Upper lobe of left lung (tissue), 4 donors: ENCODE measurements around the gene OGFOD3.

Experiments
- POLR2A ChIP-seq, 4 donors: fragments of 450-650 bp; IDR thresholded peaks; one replicate each; pipeline ENCODE4 v1.5.1; 2016 to 2017; ENCODE audit warnings: antibody characterized with exemption in 4 of 4, mild to moderate bottlenecking in 2 of 4
- TF ChIP-seq, protein P1 (sequence below), 6 experiments: fragments of 450-650 bp in 4 of 6; fragments of 200-600 bp in 2 of 6; sonication (generic) in 2 of 6; IDR thresholded peaks; one replicate each; pipeline ENCODE4 v1.5.1; 2016 to 2019; ENCODE audit warnings: antibody characterized with exemption in 6 of 6

DNA sequence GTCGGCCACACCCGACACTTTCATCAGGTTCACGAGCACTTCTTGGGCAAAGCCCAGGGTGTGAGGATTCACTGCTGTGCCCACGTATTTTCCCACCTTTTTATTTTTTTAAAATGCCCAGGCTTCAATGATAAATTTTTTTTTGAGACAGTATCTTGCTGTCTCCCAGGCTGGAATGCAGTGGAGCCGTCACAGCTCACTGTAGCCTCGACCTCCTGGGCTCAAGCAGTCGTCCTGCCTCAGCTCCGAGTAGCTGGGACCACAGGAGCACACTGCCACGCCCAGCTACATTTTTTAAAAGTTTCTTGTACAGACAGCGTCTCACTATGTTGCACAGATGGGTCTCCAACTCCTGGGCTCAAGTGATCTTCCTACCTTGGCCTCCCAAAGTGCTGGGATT, 29.0 kb downstream of the OGFOD3 start:
- TF ChIP-seq, protein P1, sequence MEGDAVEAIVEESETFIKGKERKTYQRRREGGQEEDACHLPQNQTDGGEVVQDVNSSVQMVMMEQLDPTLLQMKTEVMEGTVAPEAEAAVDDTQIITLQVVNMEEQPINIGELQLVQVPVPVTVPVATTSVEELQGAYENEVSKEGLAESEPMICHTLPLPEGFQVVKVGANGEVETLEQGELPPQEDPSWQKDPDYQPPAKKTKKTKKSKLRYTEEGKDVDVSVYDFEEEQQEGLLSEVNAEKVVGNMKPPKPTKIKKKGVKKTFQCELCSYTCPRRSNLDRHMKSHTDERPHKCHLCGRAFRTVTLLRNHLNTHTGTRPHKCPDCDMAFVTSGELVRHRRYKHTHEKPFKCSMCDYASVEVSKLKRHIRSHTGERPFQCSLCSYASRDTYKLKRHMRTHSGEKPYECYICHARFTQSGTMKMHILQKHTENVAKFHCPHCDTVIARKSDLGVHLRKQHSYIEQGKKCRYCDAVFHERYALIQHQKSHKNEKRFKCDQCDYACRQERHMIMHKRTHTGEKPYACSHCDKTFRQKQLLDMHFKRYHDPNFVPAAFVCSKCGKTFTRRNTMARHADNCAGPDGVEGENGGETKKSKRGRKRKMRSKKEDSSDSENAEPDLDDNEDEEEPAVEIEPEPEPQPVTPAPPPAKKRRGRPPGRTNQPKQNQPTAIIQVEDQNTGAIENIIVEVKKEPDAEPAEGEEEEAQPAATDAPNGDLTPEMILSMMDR (IDR thresholded peaks at IDR 0.05) = no peak
- TF ChIP-seq POLR2A (IDR thresholded peaks at IDR 0.05) = no peak
